GM21825 (cell line): ENCODE results near the gene ZNF185.

ENCODE experiments used
- ATAC-seq: cut with Tn5 transposase; IDR thresholded peaks from one replicate; pipeline ENCODE4 v1.9.1; 2021; ENCODE audit warnings: mild to moderate bottlenecking, moderate library complexity; ENCODE audit not compliant: unreplicated experiment

Gene ZNF185

GRCh38 chrX:152946681-152947080 lies 48.8 kb downstream of the ZNF185 start:
- ATAC-seq, result no peak
